Panc1 (cell line): ENCODE data around the gene FIBCD1. TPM values are rescaled to one million over a fixed set of nuclear protein-coding genes. Genes with fewer than 3 reads are reported as not detected.

Experiments used
- ATAC-seq: fragments of 200-7000 bp; cut with Tn5 transposase; 2 replicates; pipeline ENCODE4 v1.9.1; 2020; ENCODE audit warnings: mild to moderate bottlenecking, moderate library complexity
- BruUV-seq: library from RNA; stranded (reverse); fragments of 400-500 nt; replicated peaks from 2 replicates; lab custom pipeline; 2021; lab: Mats Ljungman, UMichigan
- CTCF ChIA-PET: fragments of 300-600 bp; sonication (Branson Sonifier 250); formaldehyde crosslinking; loops from one replicate; lab custom pipeline; 2022; ENCODE audit warnings: antibody characterized with exemption; lab: Charles Lee
- POLR2A ChIA-PET: fragments of 300-600 bp; sonication (Branson Sonifier 250); formaldehyde crosslinking; loops from one replicate; lab custom pipeline; 2022; ENCODE audit warnings: antibody characterized with exemption; lab: Charles Lee
- DNase-seq: peaks from one replicate; pipeline ENCODE4 v3.0.0-alpha.2; 2010; ENCODE audit warnings: low read depth, low spot score
- H3K27ac ChIP-seq: 2 replicates; pipeline ENCODE4 v1.5.1; 2011; ENCODE audit warnings: mild to moderate bottlenecking, low read length, inconsistent platforms
- H3K27me3 ChIP-seq: fragments of 200-500 bp; sonication (Bioruptor generic); 2 replicates; pipeline ENCODE4 v1.6.0; 2014; ENCODE audit warnings: low read length, inconsistent platforms; ENCODE audit not compliant: control insufficient read depth, insufficient read depth
- H3K36me3 ChIP-seq: fragments of 200-500 bp; sonication (Bioruptor generic); 2 replicates; pipeline ENCODE4 v1.5.1; 2014; ENCODE audit warnings: inconsistent platforms, mild to moderate bottlenecking, low read length, moderate library complexity; ENCODE audit not compliant: control insufficient read depth, insufficient read depth
- H3K4me1 ChIP-seq: 2 replicates; pipeline ENCODE4 v1.5.1; 2011; ENCODE audit warnings: inconsistent platforms, mild to moderate bottlenecking, low read length, moderate library complexity; ENCODE audit not compliant: control insufficient read depth, insufficient read depth
- H3K4me3 ChIP-seq, 2 experiments: 2 replicates each; pipeline ENCODE4 v1.5.1; 2011 to 2012; ENCODE audit warnings: low read depth in 2 of 2, low read length in 2 of 2, mild to moderate bottlenecking in 2 of 2, inconsistent platforms in 1 of 2, moderate library complexity in 1 of 2
- H3K9me3 ChIP-seq: fragments of 200-500 bp; sonication (Bioruptor generic); 2 replicates; pipeline ENCODE4 v1.5.1; 2014; ENCODE audit warnings: low read depth, mild to moderate bottlenecking, inconsistent platforms, low read length, moderate library complexity; ENCODE audit not compliant: control insufficient read depth, insufficient read depth
- CTCF ChIP-seq: fragments of 450-650 bp; IDR thresholded peaks from 2 replicates; pipeline ENCODE4 v1.5.1; 2017; ENCODE audit warnings: mild to moderate bottlenecking
- POLR2AphosphoS5 ChIP-seq: IDR thresholded peaks from 2 replicates; pipeline ENCODE4 v1.6.1; 2012; ENCODE audit warnings: mild to moderate bottlenecking, low read depth, low read length, moderate library complexity
- REST ChIP-seq, 2 experiments: IDR thresholded peaks; 2 replicates each; pipeline ENCODE4 v1.6.1; 2011 to 2012; ENCODE audit warnings: low read depth in 2 of 2, control low read depth in 1 of 2, low read length in 1 of 2, mild to moderate bottlenecking in 1 of 2, moderate library complexity in 1 of 2; ENCODE audit not compliant: insufficient read depth in 1 of 2
- SIN3A ChIP-seq: IDR thresholded peaks from 2 replicates; pipeline ENCODE4 v1.6.1; 2012; ENCODE audit warnings: low read depth, mild to moderate bottlenecking, low read length, moderate library complexity, borderline replicate concordance; ENCODE audit not compliant: insufficient read depth
- TCF7L2 ChIP-seq: IDR thresholded peaks from 2 replicates; pipeline ENCODE4 v1.6.1; 2011; ENCODE audit warnings: mild to moderate bottlenecking, low read depth, low read length, inconsistent platforms
- in situ Hi-C: cut with HindIII; loops from 2 replicates; pipeline ENCODE4 v1.10.0; 2016; ENCODE audit warnings: low sequenced_read_pairs, low pct_unique_long_range_greater_than_20kb
- intact Hi-C: fragments of 100-400 bp; cut with micrococcal nuclease; formaldehyde crosslinking; loops from one replicate; pipeline ENCODE4 v1.10.0; 2022; ENCODE audit not compliant: unreplicated experiment
- total RNA-seq: library from RNA; stranded (reverse); gene quantifications from one replicate; pipeline ENCODE4 v1.2.1, GENCODE V29; 2021; ENCODE audit not compliant: unreplicated experiment

The FIBCD1 gene
- total RNA-seq, 1 experiment from 2014 or later = 16.3 TPM

- Histone ChIP-seq H3K9me3 (no peaks in the 10 kb centered on the region), H3K36me3 (no peaks in the 10 kb centered on the region), H3K4me1 (0 out of 2 replicates have a peak, but pooled peaks cover 4% of the 10 kb centered on the region), H3K27ac (no peak overlapping the region), H3K27me3 (no peaks in the 10 kb centered on the region), H3K4me3 (no peak overlapping the region)
- BruUV-seq = no TSS peak
- in situ Hi-C loops = no loop called here
- intact Hi-C loops = no loop called here
- POLR2A ChIA-PET = no interaction called here
- ATAC-seq (no peak), DNase-seq (no peak)
- CTCF ChIA-PET = interaction anchor here (0.6 kb wide), 1 partner anchor 7 kb away, joined by 5 read pairs; no protein-coding TSS in a partner anchor
- TF ChIP-seq REST (IDR thresholded peaks at IDR 0.05; ENCODE audit: insufficient read depth in 1 of 2, low read depth in 2 of 2, low read length in 1 of 2) = no peak
- TF ChIP-seq CTCF = no peak
- no peak for TF ChIP-seq SIN3A
- no peak for TF ChIP-seq POLR2AphosphoS5
- no peak for TF ChIP-seq TCF7L2
Observed at GRCh38 chr9:130915096-130915447, 24.0 kb downstream of the FIBCD1 start.

GRCh38 chr9:130914417-130915095 is 24.5 kb downstream of the FIBCD1 start:
- CTCF ChIA-PET = no interaction called here
- BruUV-seq = no TSS peak

More at GRCh38 chr9:130914417-130915095, 24.5 kb downstream of the FIBCD1 start:
- Histone ChIP-seq H3K9me3 (no peaks in the 10 kb centered on the region), H3K36me3 (no peaks in the 10 kb centered on the region), H3K27ac (no peak overlapping the region), H3K4me3 (no peak overlapping the region), H3K27me3 (no peaks in the 10 kb centered on the region), H3K4me1 (0 out of 2 replicates have a peak, but pooled peaks cover 4% of the 10 kb centered on the region)
- DNase-seq (no peak), ATAC-seq (no peak)
- TF ChIP-seq REST (IDR thresholded peaks at IDR 0.05; ENCODE audit: insufficient read depth in 1 of 2, low read depth in 2 of 2, low read length in 1 of 2) (no peak), SIN3A (no peak), TCF7L2 (no peak), POLR2AphosphoS5 (no peak), CTCF (no peak)
- intact Hi-C loops (no loop called here), in situ Hi-C loops (no loop called here)
- POLR2A ChIA-PET = no interaction called here
